H1 (cell line): ENCODE results near the gene DYSF. TPM values are rescaled to one million over a fixed set of nuclear protein-coding genes. Genes with fewer than 3 reads are reported as not detected.

Experiments used
- KDM5A ChIP-seq: fragments of 200-600 bp; IDR thresholded peaks from 2 replicates; pipeline ENCODE4 v1.7.1; 2012; ENCODE audit warnings: mild to moderate bottlenecking, low read length, inconsistent platforms, mixed read lengths
- RXRA ChIP-seq: IDR thresholded peaks from 2 replicates; pipeline ENCODE4 v1.6.1; 2011; ENCODE audit warnings: low read depth, mild to moderate bottlenecking, low read length, moderate library complexity; ENCODE audit not compliant: insufficient read depth
- polyA plus RNA-seq, 7 experiments: library from polyadenylated mRNA; depleted of rRNA in 3 of 7; stranded (reverse) in 5 of 7; unstranded in 2 of 7; fragments of >200 nt in 5 of 7; fragments of 200-250 nt in 2 of 7; gene quantifications; 1 replicate in 5 of 7; 2 replicates in 1 of 7; 4 replicates in 1 of 7; pipeline versions ENCODE4 v1.2.1 to v1.2.3, GENCODE V29; 2011 to 2013; ENCODE audit warnings: missing spikeins in 2 of 7, mixed read lengths in 2 of 7
- total RNA-seq: library from RNA; stranded (reverse); fragmentation: NEBNext Ultra II Directional; extraction: Animal tissue kit (Norgen Biotek cat#: 25700); gene quantifications from 2 replicates; pipeline ENCODE4 v1.2.1, GENCODE V29; 2021
- TF ChIP-seq, protein P1 (sequence below): fragments of 300-600 bp; sonication (generic); IDR thresholded peaks from 2 replicates; pipeline ENCODE4 v1.7.1; 2012; ENCODE audit warnings: low read length, moderate library complexity, mild to moderate bottlenecking, inconsistent platforms; ENCODE audit not compliant: insufficient replicate concordance
- TF ChIP-seq, protein P2 (sequence below), 3 experiments: IDR thresholded peaks; 1 replicate in 2 of 3; 2 replicates in 1 of 3; pipeline versions ENCODE4 v1.5.1 to v1.6.1; 2011; ENCODE audit warnings: low read length in 3 of 3, mild to moderate bottlenecking in 3 of 3, inconsistent platforms in 2 of 3, low read depth in 1 of 3, moderate library complexity in 1 of 3; ENCODE audit not compliant: insufficient read depth in 1 of 3; ENCODE audit errors: control extremely low read depth in 1 of 3

Gene DYSF
- total and polyA plus RNA-seq, 2 of the 8 experiments (the other 6 are each of a cell fraction or from before 2014, with no cell fraction given), result 5.8 to 7.1 TPM

- TF ChIP-seq, protein P1, sequence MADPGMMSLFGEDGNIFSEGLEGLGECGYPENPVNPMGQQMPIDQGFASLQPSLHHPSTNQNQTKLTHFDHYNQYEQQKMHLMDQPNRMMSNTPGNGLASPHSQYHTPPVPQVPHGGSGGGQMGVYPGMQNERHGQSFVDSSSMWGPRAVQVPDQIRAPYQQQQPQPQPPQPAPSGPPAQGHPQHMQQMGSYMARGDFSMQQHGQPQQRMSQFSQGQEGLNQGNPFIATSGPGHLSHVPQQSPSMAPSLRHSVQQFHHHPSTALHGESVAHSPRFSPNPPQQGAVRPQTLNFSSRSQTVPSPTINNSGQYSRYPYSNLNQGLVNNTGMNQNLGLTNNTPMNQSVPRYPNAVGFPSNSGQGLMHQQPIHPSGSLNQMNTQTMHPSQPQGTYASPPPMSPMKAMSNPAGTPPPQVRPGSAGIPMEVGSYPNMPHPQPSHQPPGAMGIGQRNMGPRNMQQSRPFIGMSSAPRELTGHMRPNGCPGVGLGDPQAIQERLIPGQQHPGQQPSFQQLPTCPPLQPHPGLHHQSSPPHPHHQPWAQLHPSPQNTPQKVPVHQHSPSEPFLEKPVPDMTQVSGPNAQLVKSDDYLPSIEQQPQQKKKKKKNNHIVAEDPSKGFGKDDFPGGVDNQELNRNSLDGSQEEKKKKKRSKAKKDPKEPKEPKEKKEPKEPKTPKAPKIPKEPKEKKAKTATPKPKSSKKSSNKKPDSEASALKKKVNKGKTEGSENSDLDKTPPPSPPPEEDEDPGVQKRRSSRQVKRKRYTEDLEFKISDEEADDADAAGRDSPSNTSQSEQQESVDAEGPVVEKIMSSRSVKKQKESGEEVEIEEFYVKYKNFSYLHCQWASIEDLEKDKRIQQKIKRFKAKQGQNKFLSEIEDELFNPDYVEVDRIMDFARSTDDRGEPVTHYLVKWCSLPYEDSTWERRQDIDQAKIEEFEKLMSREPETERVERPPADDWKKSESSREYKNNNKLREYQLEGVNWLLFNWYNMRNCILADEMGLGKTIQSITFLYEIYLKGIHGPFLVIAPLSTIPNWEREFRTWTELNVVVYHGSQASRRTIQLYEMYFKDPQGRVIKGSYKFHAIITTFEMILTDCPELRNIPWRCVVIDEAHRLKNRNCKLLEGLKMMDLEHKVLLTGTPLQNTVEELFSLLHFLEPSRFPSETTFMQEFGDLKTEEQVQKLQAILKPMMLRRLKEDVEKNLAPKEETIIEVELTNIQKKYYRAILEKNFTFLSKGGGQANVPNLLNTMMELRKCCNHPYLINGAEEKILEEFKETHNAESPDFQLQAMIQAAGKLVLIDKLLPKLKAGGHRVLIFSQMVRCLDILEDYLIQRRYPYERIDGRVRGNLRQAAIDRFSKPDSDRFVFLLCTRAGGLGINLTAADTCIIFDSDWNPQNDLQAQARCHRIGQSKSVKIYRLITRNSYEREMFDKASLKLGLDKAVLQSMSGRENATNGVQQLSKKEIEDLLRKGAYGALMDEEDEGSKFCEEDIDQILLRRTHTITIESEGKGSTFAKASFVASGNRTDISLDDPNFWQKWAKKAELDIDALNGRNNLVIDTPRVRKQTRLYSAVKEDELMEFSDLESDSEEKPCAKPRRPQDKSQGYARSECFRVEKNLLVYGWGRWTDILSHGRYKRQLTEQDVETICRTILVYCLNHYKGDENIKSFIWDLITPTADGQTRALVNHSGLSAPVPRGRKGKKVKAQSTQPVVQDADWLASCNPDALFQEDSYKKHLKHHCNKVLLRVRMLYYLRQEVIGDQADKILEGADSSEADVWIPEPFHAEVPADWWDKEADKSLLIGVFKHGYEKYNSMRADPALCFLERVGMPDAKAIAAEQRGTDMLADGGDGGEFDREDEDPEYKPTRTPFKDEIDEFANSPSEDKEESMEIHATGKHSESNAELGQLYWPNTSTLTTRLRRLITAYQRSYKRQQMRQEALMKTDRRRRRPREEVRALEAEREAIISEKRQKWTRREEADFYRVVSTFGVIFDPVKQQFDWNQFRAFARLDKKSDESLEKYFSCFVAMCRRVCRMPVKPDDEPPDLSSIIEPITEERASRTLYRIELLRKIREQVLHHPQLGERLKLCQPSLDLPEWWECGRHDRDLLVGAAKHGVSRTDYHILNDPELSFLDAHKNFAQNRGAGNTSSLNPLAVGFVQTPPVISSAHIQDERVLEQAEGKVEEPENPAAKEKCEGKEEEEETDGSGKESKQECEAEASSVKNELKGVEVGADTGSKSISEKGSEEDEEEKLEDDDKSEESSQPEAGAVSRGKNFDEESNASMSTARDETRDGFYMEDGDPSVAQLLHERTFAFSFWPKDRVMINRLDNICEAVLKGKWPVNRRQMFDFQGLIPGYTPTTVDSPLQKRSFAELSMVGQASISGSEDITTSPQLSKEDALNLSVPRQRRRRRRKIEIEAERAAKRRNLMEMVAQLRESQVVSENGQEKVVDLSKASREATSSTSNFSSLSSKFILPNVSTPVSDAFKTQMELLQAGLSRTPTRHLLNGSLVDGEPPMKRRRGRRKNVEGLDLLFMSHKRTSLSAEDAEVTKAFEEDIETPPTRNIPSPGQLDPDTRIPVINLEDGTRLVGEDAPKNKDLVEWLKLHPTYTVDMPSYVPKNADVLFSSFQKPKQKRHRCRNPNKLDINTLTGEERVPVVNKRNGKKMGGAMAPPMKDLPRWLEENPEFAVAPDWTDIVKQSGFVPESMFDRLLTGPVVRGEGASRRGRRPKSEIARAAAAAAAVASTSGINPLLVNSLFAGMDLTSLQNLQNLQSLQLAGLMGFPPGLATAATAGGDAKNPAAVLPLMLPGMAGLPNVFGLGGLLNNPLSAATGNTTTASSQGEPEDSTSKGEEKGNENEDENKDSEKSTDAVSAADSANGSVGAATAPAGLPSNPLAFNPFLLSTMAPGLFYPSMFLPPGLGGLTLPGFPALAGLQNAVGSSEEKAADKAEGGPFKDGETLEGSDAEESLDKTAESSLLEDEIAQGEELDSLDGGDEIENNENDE, result no peak
- no peak for TF ChIP-seq RXRA
- no peak for TF ChIP-seq KDM5A
- TF ChIP-seq, protein P2, sequence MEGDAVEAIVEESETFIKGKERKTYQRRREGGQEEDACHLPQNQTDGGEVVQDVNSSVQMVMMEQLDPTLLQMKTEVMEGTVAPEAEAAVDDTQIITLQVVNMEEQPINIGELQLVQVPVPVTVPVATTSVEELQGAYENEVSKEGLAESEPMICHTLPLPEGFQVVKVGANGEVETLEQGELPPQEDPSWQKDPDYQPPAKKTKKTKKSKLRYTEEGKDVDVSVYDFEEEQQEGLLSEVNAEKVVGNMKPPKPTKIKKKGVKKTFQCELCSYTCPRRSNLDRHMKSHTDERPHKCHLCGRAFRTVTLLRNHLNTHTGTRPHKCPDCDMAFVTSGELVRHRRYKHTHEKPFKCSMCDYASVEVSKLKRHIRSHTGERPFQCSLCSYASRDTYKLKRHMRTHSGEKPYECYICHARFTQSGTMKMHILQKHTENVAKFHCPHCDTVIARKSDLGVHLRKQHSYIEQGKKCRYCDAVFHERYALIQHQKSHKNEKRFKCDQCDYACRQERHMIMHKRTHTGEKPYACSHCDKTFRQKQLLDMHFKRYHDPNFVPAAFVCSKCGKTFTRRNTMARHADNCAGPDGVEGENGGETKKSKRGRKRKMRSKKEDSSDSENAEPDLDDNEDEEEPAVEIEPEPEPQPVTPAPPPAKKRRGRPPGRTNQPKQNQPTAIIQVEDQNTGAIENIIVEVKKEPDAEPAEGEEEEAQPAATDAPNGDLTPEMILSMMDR (IDR thresholded peaks at IDR 0.05; ENCODE audit: control extremely low read depth in 1 of 3, insufficient read depth in 1 of 3, low read depth in 1 of 3, low read length in 3 of 3), result no peak
- TF ChIP-seq, all 59 proteins: peak for 0
Measured at GRCh38 chr2:71704131-71704561, 250.8 kb downstream of the DYSF start (continued).
